NCI-H146 treated with DMSO at 0.1 percent for 48 hours (cell line): ENCODE results near the gene FBN2.
"Not testable (repeated sequence)": the region's sequence is repeated elsewhere in the genome, so short reads cannot be mapped to it uniquely, and the experiment has no call there.

Experiments
- DNase-seq: peaks from one replicate; lab custom pipeline; 2025; ENCODE audit not compliant: unreplicated experiment; lab: John Stamatoyannopoulos, UW

Gene FBN2

GRCh38 chr5:128432913-128433440 is 105.1 kb downstream of the FBN2 start:
- no peak for DNase-seq

GRCh38 chr5:128427921-128428320 is 110.1 kb downstream of the FBN2 start:
- DNase-seq = no peak

GRCh38 chr5:128426090-128426534 is 111.9 kb downstream of the FBN2 start:
- DNase-seq = no peak

- DNase-seq = peak; percentile 70
Observed at GRCh38 chr5:128424646-128425045, 113.4 kb downstream of the FBN2 start.

- no peak for DNase-seq
Observed at GRCh38 chr5:128422612-128423011, 115.4 kb downstream of the FBN2 start.

- no peak for DNase-seq
Observed at GRCh38 chr5:128414469-128414868, 123.6 kb downstream of the FBN2 start.

GRCh38 chr5:128413356-128413755 is 124.7 kb downstream of the FBN2 start:
- no peak for DNase-seq

- no peak for DNase-seq
Observed at GRCh38 chr5:128412145-128412930, 125.7 kb downstream of the FBN2 start.

- DNase-seq = no peak
Observed at GRCh38 chr5:128409166-128409800, 128.8 kb downstream of the FBN2 start.

GRCh38 chr5:128408622-128409021 is 129.4 kb downstream of the FBN2 start:
- no peak for DNase-seq

- no peak for DNase-seq
Observed at GRCh38 chr5:128407944-128408343, 130.1 kb downstream of the FBN2 start.

GRCh38 chr5:128406803-128407202 is 131.2 kb downstream of the FBN2 start:
- DNase-seq = no peak

GRCh38 chr5:128405159-128405558 is 132.9 kb downstream of the FBN2 start:
- no peak for DNase-seq

GRCh38 chr5:128403333-128403732 is 134.7 kb downstream of the FBN2 start:
- no peak for DNase-seq

GRCh38 chr5:128402506-128402905 is 135.5 kb downstream of the FBN2 start:
- DNase-seq = no peak

GRCh38 chr5:128400766-128401165 is 137.3 kb downstream of the FBN2 start:
- DNase-seq = not testable (repeated sequence)

GRCh38 chr5:128399111-128399510 is 138.9 kb downstream of the FBN2 start:
- no peak for DNase-seq

GRCh38 chr5:128397876-128398275 is 140.2 kb downstream of the FBN2 start:
- no peak for DNase-seq

GRCh38 chr5:128395073-128395472 is 143.0 kb downstream of the FBN2 start:
- DNase-seq = no peak

GRCh38 chr5:128384068-128384467 is 154.0 kb downstream of the FBN2 start:
- DNase-seq = no peak

- no peak for DNase-seq
Observed at GRCh38 chr5:128380337-128380736, 157.7 kb downstream of the FBN2 start.

GRCh38 chr5:128378632-128379031 is 159.4 kb downstream of the FBN2 start:
- no peak for DNase-seq
